T-helper 1 cell treated with Interleukin-12 subunit alpha and Interleukin-12 subunit beta and Interleukin-4 antibody, amounts not matched to agents 30 ng/mL and 1 ng/mL, for 36 hours (primary cell): ENCODE data around the gene SMAD5. TPM values are rescaled to one million over a fixed set of nuclear protein-coding genes. Genes with fewer than 3 reads are reported as not detected.

Experiments used
- intact Hi-C: fragments of 100-400 bp; cut with micrococcal nuclease; formaldehyde crosslinking; loops from one replicate; pipeline ENCODE4 v1.15.1; 2024
- total RNA-seq: library from RNA; stranded (reverse); gene quantifications from 2 replicates; pipeline ENCODE4 v1.2.3, GENCODE V29; 2022

SMAD5 gene
- total RNA-seq, 1 donor from 2014 or later, result 18.6 TPM

GRCh38 chr5:136213919-136214493 lies 81.4 kb downstream of the SMAD5 start:
- intact Hi-C loops, result loop anchor here (2.0 kb wide), 1 partner anchor 653 kb away; no protein-coding TSS in a partner anchor

GRCh38 chr5:136215812-136216211 lies 83.2 kb downstream of the SMAD5 start:
- intact Hi-C loops, result no loop called here

- intact Hi-C loops, result no loop called here
Measured at GRCh38 chr5:136216230-136216629, 83.6 kb downstream of the SMAD5 start.

- intact Hi-C loops, result no loop called here
Measured at GRCh38 chr5:136221340-136221739, 88.7 kb downstream of the SMAD5 start.

- intact Hi-C loops, result no loop called here
Measured at GRCh38 chr5:136222580-136223235, 90.1 kb downstream of the SMAD5 start.

GRCh38 chr5:136225796-136226195 lies 93.2 kb downstream of the SMAD5 start:
- intact Hi-C loops, result no loop called here

- intact Hi-C loops, result no loop called here
Measured at GRCh38 chr5:136226401-136226800, 93.8 kb downstream of the SMAD5 start.

GRCh38 chr5:136228136-136228757 lies 95.6 kb downstream of the SMAD5 start:
- intact Hi-C loops, result no loop called here

- intact Hi-C loops, result no loop called here
Measured at GRCh38 chr5:136230176-136230575, 97.5 kb downstream of the SMAD5 start.

- intact Hi-C loops, result no loop called here
Measured at GRCh38 chr5:136232316-136232715, 99.7 kb downstream of the SMAD5 start.

Other genes starting within 250 kb of the SMAD5 start
- gene IL9, start 237.0 kb upstream of the SMAD5 start, total RNA-seq, result 0.51 and 1.3 TPM in 2 replicates
- gene LECT2, start 177.9 kb upstream of the SMAD5 start, total RNA-seq, result not detected in 2 replicates
- gene TGFBI, start 103.9 kb upstream of the SMAD5 start, total RNA-seq, result 0.15 TPM in 1 of 2 replicates, not detected in the other
- not detected in 2 replicates for gene SMIM32, start 60.3 kb downstream of the SMAD5 start, total RNA-seq
- gene TRPC7, start 232.7 kb downstream of the SMAD5 start, total RNA-seq, result not detected in 2 replicates